Gastroesophageal sphincter (tissue), 3 donors: ENCODE results near the gene PLA2G10.

ENCODE experiments used
- EP300 ChIP-seq: sonication (generic); formaldehyde crosslinking; IDR thresholded peaks from one replicate; pipeline ENCODE4 v1.6.1; 2017; ENCODE audit warnings: antibody characterized with exemption, mild to moderate bottlenecking
- POLR2A ChIP-seq, 2 donors: fragments of 450-650 bp; IDR thresholded peaks; one replicate each; pipeline ENCODE4 v1.6.1; 2017; ENCODE audit warnings: antibody characterized with exemption in 2 of 2, mild to moderate bottlenecking in 2 of 2, moderate library complexity in 1 of 2
- POLR2AphosphoS5 ChIP-seq: sonication (generic); formaldehyde crosslinking; IDR thresholded peaks from one replicate; pipeline ENCODE4 v1.6.1; 2017; ENCODE audit warnings: antibody characterized with exemption
- TF ChIP-seq, protein P1 (sequence below), 4 experiments: fragments of 200-600 bp in 2 of 4; fragments of 450-650 bp in 2 of 4; sonication (generic) in 1 of 4; IDR thresholded peaks; one replicate each; pipeline ENCODE4 v1.5.1; 2017 to 2019; ENCODE audit warnings: antibody characterized with exemption in 4 of 4, mild to moderate bottlenecking in 2 of 4, moderate library complexity in 2 of 4

DNA sequence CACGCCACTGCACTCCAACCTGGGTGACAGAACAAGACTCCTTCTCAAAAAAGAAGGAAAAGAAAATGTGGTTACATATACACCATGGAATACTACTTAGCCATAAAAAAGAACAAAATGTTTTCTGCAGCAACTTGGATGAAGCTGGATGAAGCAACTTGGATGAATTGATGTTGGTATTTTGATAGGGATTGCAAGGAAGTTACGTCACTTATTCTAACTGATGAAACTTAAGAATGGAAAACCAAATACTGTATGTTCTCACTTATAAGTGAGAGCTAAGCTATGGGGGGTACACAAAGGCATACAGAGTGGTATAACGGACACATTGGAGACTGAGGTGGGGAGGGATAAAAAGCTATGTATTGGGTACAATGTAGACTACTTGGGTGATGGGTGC, 17.5 kb downstream of the PLA2G10 start:
- TF ChIP-seq POLR2A (IDR thresholded peaks at IDR 0.05): no peak
- TF ChIP-seq, protein P1, sequence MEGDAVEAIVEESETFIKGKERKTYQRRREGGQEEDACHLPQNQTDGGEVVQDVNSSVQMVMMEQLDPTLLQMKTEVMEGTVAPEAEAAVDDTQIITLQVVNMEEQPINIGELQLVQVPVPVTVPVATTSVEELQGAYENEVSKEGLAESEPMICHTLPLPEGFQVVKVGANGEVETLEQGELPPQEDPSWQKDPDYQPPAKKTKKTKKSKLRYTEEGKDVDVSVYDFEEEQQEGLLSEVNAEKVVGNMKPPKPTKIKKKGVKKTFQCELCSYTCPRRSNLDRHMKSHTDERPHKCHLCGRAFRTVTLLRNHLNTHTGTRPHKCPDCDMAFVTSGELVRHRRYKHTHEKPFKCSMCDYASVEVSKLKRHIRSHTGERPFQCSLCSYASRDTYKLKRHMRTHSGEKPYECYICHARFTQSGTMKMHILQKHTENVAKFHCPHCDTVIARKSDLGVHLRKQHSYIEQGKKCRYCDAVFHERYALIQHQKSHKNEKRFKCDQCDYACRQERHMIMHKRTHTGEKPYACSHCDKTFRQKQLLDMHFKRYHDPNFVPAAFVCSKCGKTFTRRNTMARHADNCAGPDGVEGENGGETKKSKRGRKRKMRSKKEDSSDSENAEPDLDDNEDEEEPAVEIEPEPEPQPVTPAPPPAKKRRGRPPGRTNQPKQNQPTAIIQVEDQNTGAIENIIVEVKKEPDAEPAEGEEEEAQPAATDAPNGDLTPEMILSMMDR (IDR thresholded peaks at IDR 0.05): no peak
- TF ChIP-seq EP300: no peak
- no peak for TF ChIP-seq POLR2AphosphoS5
